K562 (cell line): ENCODE data around the gene ZACN. TPM values are rescaled to one million over a fixed set of nuclear protein-coding genes. Genes with fewer than 3 reads are reported as not detected.

Experiments
- ATAC-seq: fragments of 200-7000 bp; cut with Tn5 transposase; 3 replicates; pipeline ENCODE4 v1.9.1; 2020; ENCODE audit warnings: moderate library complexity
- BruUV-seq: library from RNA; stranded (reverse); fragments of 400-500 nt; replicated peaks from 2 replicates; lab custom pipeline; 2021; lab: Mats Ljungman, UMichigan
- CTCF ChIA-PET: fragments of 300-600 bp; formaldehyde crosslinking; extraction: SDS; loops from one replicate; lab custom pipeline; 2021; ENCODE audit warnings: low intra/inter-chr PET ratio; lab: Yijun Ruan, JAX
- POLR2A ChIA-PET: fragments of 300-600, 350-650 bp; sonication (Branson Sonifier 250); formaldehyde crosslinking; extraction: SDS; loops from one replicate; lab custom pipeline; 2021; ENCODE audit warnings: antibody characterized with exemption, inconsistent platforms; lab: Yijun Ruan, JAX
- DNase-seq, 4 experiments: peaks; one replicate each; pipeline versions ENCODE4 v3.0.0 to v3.0.0-alpha.2; 2011 to 2018; ENCODE audit warnings: low spot score in 3 of 4, mixed read lengths in 3 of 4; ENCODE audit errors: extremely low read depth in 1 of 4
- FAIRE-seq: peaks from 2 replicates; lab custom pipeline; 2011; peaks lifted over from hg19 to GRCh38; lab: Jason Lieb, UNC
- H2AFZ ChIP-seq: 2 replicates; pipeline ENCODE4 v1.6.0; 2011; ENCODE audit warnings: low read depth, low read length, control low read depth, inconsistent platforms
- H3K27ac ChIP-seq: fragments of 200-600 bp; 3 replicates; pipeline ENCODE4 v1.8.0; 2011; ENCODE audit warnings: low read depth, mild to moderate bottlenecking, control low read depth, inconsistent platforms, low read length, moderate library complexity, mixed read lengths; ENCODE audit errors: extremely low read depth
- H3K27me3 ChIP-seq, 2 experiments: fragments of 300-600 bp in 1 of 2; 2 replicates in 1 of 2; 3 replicates in 1 of 2; pipeline versions ENCODE4 v1.6.0 to v1.8.0; 2011; ENCODE audit warnings: inconsistent platforms in 2 of 2, low read length in 2 of 2, mild to moderate bottlenecking in 1 of 2, mixed read lengths in 1 of 2, moderate library complexity in 1 of 2; ENCODE audit not compliant: control insufficient read depth in 2 of 2, insufficient read depth in 2 of 2
- H3K36me3 ChIP-seq: fragments of 300-600 bp; 3 replicates; pipeline ENCODE4 v1.8.0; 2011; ENCODE audit warnings: mild to moderate bottlenecking, low read length, inconsistent platforms; ENCODE audit not compliant: control insufficient read depth, insufficient read depth
- H3K4me1 ChIP-seq, 2 experiments: fragments of 200-600 bp in 1 of 2; replicated peaks in 1 of 2; 2 replicates in 1 of 2; 3 replicates in 1 of 2; pipeline versions ENCODE4 v1.5.1 to v1.8.0; 2011; ENCODE audit warnings: inconsistent platforms in 2 of 2, low read length in 2 of 2, mild to moderate bottlenecking in 1 of 2, mixed read lengths in 1 of 2, moderate library complexity in 1 of 2; ENCODE audit not compliant: control insufficient read depth in 2 of 2, insufficient read depth in 2 of 2
- H3K4me2 ChIP-seq: 2 replicates; pipeline ENCODE4 v1.6.1; 2011; ENCODE audit warnings: low read length, control low read depth, inconsistent platforms, mixed read lengths; ENCODE audit not compliant: insufficient read depth
- H3K4me3 ChIP-seq: fragments of 200-600 bp; sonication (generic), shearing (Covaris generic); 2 replicates; pipeline ENCODE4 v1.5.1; 2016; ENCODE audit warnings: control low read depth, inconsistent platforms
- H3K79me2 ChIP-seq: fragments of 200-600 bp; 3 replicates; pipeline ENCODE4 v1.8.0; 2011; ENCODE audit warnings: low read length, inconsistent platforms; ENCODE audit not compliant: control insufficient read depth, insufficient read depth
- H3K9ac ChIP-seq, 2 experiments: 2 replicates each; pipeline versions ENCODE4 v1.6.0 to v1.6.1; 2011; ENCODE audit warnings: low read depth in 2 of 2, low read length in 2 of 2, control low read depth in 1 of 2, inconsistent platforms in 1 of 2, mild to moderate bottlenecking in 1 of 2, mixed read lengths in 1 of 2; ENCODE audit not compliant: insufficient read depth in 1 of 2
- H3K9me1 ChIP-seq: one replicate; pipeline ENCODE4 v1.6.0; 2011; ENCODE audit warnings: inconsistent platforms, mild to moderate bottlenecking, low read length, moderate library complexity; ENCODE audit not compliant: control insufficient read depth, insufficient read depth
- H3K9me3 ChIP-seq: replicated peaks from 2 replicates; pipeline ENCODE4 v1.5.1; 2011; ENCODE audit warnings: low read depth, low read length, inconsistent platforms; ENCODE audit not compliant: control insufficient read depth, insufficient read depth
- H4K20me1 ChIP-seq: replicated peaks from 2 replicates; pipeline ENCODE4 v1.6.1; 2011; ENCODE audit warnings: low read length, inconsistent platforms, mixed read lengths; ENCODE audit not compliant: control insufficient read depth, insufficient read depth
- NCOA6 ChIP-seq: fragments of 450-650 bp; IDR thresholded peaks from 2 replicates; pipeline ENCODE4 v1.6.1; 2017; ENCODE audit warnings: mild to moderate bottlenecking
- PTRF ChIP-seq: fragments of 450-650 bp; IDR thresholded peaks from 2 replicates; pipeline ENCODE4 v1.6.1; 2016; ENCODE audit warnings: mild to moderate bottlenecking, missing genetic modification characterization, missing compliant biosample characterization
- PTTG1 ChIP-seq: fragments of 450-650 bp; IDR thresholded peaks from 2 replicates; pipeline ENCODE4 v1.6.1; 2016; ENCODE audit warnings: low read depth, mild to moderate bottlenecking, missing genetic modification characterization, missing compliant biosample characterization
- RCOR1 ChIP-seq, 2 experiments: IDR thresholded peaks; 2 replicates each; pipeline ENCODE4 v1.6.1; 2012; ENCODE audit warnings: low read depth in 2 of 2, low read length in 2 of 2, borderline replicate concordance in 1 of 2, improper control_type of control experiment in 1 of 2
- SREBF1 ChIP-seq: fragments of 150-350 bp; IDR thresholded peaks from 2 replicates; pipeline ENCODE4 v1.6.1; 2014; ENCODE audit warnings: antibody characterized with exemption, low read depth, low read length, borderline replicate concordance
- ZNF274 ChIP-seq: IDR thresholded peaks from 2 replicates; pipeline ENCODE4 v1.6.1; 2011; ENCODE audit warnings: low read depth, mild to moderate bottlenecking, low read length, moderate library complexity, borderline replicate concordance
- ZNF316 ChIP-seq: fragments of 450-650 bp; IDR thresholded peaks from 2 replicates; pipeline ENCODE4 v1.6.1; 2016
- ZNF507 ChIP-seq: conservative IDR thresholded peaks from 2 replicates; pipeline ENCODE4 v1.6.1; 2017; ENCODE audit warnings: missing genetic modification characterization, missing compliant biosample characterization
- ZNF75A ChIP-seq: fragments of 450-650 bp; formaldehyde crosslinking; IDR thresholded peaks from 2 replicates; pipeline ENCODE4 v1.4.0; 2020; ENCODE audit warnings: mild to moderate bottlenecking
- WGBS: fragments of 100-300 bp; shearing (Covaris generic); methylation state at CpG from one replicate; pipeline ENCODE4 v1.1.6; 2016; ENCODE audit warnings: low coverage, mixed read lengths; ENCODE audit not compliant: insufficient coverage; ENCODE audit errors: missing lambda C conversion rate; 5-methylcytosine and 5-hydroxymethylcytosine counted together
- in situ Hi-C: fragments of 300-500 bp; cut with MboI; formaldehyde crosslinking; loops from 4 replicates; pipeline ENCODE4 v1.15.0; 2018; ENCODE audit warnings: inconsistent platforms, mixed read lengths
- intact Hi-C: fragments of 100-400 bp; cut with micrococcal nuclease; formaldehyde crosslinking; loops from 2 replicates; pipeline ENCODE4 v1.14.2; 2022
- polyA plus RNA-seq, 8 experiments: library from polyadenylated mRNA; depleted of rRNA in 4 of 8; stranded (reverse) in 5 of 8; unstranded in 3 of 8; fragments of >200 nt; fragmentation: Nextera tagmentation in 2 of 8; fragmentation: Illumina TruSeq in 1 of 8; extraction: Ambion mirVana in 2 of 8; extraction: Trizol in 1 of 8; gene quantifications; 2 replicates each; pipeline versions ENCODE4 v1.2.1 to v1.2.3, GENCODE V29; 2011 to 2014; ENCODE audit warnings: inconsistent platforms in 1 of 8, missing spikeins in 1 of 8
- total RNA-seq, 7 experiments: library from RNA; depleted of rRNA in 6 of 7; stranded (reverse); fragments of >200 nt in 6 of 7; fragmentation: Illumina TruSeq in 2 of 7; extraction: Trizol in 2 of 7; gene quantifications; 2 replicates each; pipeline versions ENCODE4 v1.2.1 to v1.2.3, GENCODE V29; 2011 to 2021; ENCODE audit warnings: low replicate concordance in 1 of 7
- TF ChIP-seq, protein P1 (sequence below): sonication (generic); formaldehyde crosslinking; IDR thresholded peaks from 2 replicates; pipeline ENCODE4 v1.8.0; 2022; ENCODE audit warnings: mild to moderate bottlenecking, missing genetic modification reagents
- TF ChIP-seq, protein P2 (sequence below): fragments of 250-450 bp; sonication (Bioruptor Pico); IDR thresholded peaks from 2 replicates; pipeline ENCODE4 v1.8.0; 2021; ENCODE audit warnings: mild to moderate bottlenecking, moderate library complexity
- TF ChIP-seq, protein P3 (sequence below), 2 experiments: IDR thresholded peaks; 2 replicates each; pipeline ENCODE4 v1.6.1; 2012; ENCODE audit warnings: improper control_type of control experiment in 2 of 2, low read depth in 2 of 2, low read length in 2 of 2, borderline replicate concordance in 1 of 2

ZACN gene
- total and polyA plus RNA-seq, 9 of the 15 experiments (the other 6 are each of a cell fraction or from before 2014, with no cell fraction given) = 0.07 TPM; not detected in 8

DNA sequence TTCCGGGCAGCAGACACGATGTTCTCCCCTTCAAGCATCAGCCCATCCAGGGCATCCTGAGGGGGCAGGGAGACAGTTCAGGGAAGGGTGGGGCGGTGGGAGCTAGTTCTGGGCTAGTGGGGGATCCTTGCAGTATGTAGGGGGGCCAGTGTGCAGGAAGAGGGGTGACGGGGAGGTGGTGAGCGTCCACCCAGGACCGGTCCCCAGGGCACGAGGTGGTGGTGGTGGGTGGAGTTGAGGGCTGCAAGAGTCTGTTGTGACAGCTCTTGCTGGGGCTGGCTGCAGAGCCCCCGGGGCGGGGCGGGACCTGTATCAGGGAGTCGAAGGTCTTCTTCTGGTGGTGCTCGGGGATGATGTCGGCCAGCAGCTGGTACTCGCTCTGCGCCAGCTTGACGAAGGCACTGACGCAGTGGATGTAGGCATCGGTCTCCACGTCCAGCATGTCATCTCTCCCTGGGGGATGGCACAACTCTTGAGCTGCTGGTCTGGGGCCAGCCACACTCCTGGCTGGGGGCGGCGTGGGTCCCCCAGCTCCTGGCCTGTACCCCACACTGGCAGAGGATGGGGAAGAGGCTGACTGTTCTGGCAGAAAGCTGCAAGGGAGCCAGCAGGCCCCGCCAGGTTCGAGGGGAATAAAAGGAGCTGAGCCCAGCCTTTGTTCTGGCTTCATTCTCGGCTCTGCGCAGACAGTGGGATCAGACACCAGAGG lies 10.0 kb downstream of the ZACN start:
- 93% methylated on average over 21 of the region's 25 CpGs for WGBS
- no peaks in the 10 kb centered on the region for H3K79me2 ChIP-seq
- no peak overlapping the region for H3K4me3 ChIP-seq
- H4K20me1 ChIP-seq = 0 out of 2 replicates have a peak, but pooled peaks cover 4% of the 10 kb centered on the region
- FAIRE-seq = no peak
- DNase-seq = no peak
- no peaks in the 10 kb centered on the region for H3K9me3 ChIP-seq
- H3K27me3 ChIP-seq = no peaks in the 10 kb centered on the region
- H3K27ac ChIP-seq = no peak overlapping the region
- ATAC-seq = no peak
- H2AFZ ChIP-seq = no peak overlapping the region
- no peak overlapping the region; a peak in 1 of 4 replicates for H3K9ac ChIP-seq
- H3K9me1 ChIP-seq = no peaks in the 10 kb centered on the region
- in situ Hi-C loops = no loop called here
- POLR2A ChIA-PET = interaction anchor here (0.6 to 0.9 kb wide), 3 partner anchors 10 to 52 kb away, joined by 3 read pairs; partner anchors contain the start of genes FOXJ1, SRP68 and ZACN
- BruUV-seq = no TSS peak
- intact Hi-C loops = no loop called here
- H3K36me3 ChIP-seq = peaks cover 84% of the 10 kb centered on the region; the same call in 2 of the 3 replicates
- CTCF ChIA-PET = no interaction called here
- H3K4me1 ChIP-seq = peaks cover 0 to 8% of the 10 kb centered on the region in 2 experiments; a peak in 1 of 5 replicates
- no peak overlapping the region for H3K4me2 ChIP-seq
- TF ChIP-seq, protein P1, sequence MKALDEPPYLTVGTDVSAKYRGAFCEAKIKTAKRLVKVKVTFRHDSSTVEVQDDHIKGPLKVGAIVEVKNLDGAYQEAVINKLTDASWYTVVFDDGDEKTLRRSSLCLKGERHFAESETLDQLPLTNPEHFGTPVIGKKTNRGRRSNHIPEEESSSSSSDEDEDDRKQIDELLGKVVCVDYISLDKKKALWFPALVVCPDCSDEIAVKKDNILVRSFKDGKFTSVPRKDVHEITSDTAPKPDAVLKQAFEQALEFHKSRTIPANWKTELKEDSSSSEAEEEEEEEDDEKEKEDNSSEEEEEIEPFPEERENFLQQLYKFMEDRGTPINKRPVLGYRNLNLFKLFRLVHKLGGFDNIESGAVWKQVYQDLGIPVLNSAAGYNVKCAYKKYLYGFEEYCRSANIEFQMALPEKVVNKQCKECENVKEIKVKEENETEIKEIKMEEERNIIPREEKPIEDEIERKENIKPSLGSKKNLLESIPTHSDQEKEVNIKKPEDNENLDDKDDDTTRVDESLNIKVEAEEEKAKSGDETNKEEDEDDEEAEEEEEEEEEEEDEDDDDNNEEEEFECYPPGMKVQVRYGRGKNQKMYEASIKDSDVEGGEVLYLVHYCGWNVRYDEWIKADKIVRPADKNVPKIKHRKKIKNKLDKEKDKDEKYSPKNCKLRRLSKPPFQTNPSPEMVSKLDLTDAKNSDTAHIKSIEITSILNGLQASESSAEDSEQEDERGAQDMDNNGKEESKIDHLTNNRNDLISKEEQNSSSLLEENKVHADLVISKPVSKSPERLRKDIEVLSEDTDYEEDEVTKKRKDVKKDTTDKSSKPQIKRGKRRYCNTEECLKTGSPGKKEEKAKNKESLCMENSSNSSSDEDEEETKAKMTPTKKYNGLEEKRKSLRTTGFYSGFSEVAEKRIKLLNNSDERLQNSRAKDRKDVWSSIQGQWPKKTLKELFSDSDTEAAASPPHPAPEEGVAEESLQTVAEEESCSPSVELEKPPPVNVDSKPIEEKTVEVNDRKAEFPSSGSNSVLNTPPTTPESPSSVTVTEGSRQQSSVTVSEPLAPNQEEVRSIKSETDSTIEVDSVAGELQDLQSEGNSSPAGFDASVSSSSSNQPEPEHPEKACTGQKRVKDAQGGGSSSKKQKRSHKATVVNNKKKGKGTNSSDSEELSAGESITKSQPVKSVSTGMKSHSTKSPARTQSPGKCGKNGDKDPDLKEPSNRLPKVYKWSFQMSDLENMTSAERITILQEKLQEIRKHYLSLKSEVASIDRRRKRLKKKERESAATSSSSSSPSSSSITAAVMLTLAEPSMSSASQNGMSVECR (CRISPR knock-in tag) = no peak
- TF ChIP-seq ZNF316 (no peak), ZNF274 (no peak), RCOR1 (IDR thresholded peaks at IDR 0.05; ENCODE audit: borderline replicate concordance in 1 of 2, low read depth in 2 of 2, low read length in 2 of 2) (no peak), ZNF507 (tag) (no peak), PTTG1 (no peak), SREBF1 (no peak), ZNF75A (CRISPR knock-in tag) (no peak), NCOA6 (no peak), PTRF (tag) (no peak)
- TF ChIP-seq, protein P2, sequence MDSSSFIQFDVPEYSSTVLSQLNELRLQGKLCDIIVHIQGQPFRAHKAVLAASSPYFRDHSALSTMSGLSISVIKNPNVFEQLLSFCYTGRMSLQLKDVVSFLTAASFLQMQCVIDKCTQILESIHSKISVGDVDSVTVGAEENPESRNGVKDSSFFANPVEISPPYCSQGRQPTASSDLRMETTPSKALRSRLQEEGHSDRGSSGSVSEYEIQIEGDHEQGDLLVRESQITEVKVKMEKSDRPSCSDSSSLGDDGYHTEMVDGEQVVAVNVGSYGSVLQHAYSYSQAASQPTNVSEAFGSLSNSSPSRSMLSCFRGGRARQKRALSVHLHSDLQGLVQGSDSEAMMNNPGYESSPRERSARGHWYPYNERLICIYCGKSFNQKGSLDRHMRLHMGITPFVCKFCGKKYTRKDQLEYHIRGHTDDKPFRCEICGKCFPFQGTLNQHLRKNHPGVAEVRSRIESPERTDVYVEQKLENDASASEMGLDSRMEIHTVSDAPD (CRISPR knock-in tag) = no peak
- TF ChIP-seq, protein P3, sequence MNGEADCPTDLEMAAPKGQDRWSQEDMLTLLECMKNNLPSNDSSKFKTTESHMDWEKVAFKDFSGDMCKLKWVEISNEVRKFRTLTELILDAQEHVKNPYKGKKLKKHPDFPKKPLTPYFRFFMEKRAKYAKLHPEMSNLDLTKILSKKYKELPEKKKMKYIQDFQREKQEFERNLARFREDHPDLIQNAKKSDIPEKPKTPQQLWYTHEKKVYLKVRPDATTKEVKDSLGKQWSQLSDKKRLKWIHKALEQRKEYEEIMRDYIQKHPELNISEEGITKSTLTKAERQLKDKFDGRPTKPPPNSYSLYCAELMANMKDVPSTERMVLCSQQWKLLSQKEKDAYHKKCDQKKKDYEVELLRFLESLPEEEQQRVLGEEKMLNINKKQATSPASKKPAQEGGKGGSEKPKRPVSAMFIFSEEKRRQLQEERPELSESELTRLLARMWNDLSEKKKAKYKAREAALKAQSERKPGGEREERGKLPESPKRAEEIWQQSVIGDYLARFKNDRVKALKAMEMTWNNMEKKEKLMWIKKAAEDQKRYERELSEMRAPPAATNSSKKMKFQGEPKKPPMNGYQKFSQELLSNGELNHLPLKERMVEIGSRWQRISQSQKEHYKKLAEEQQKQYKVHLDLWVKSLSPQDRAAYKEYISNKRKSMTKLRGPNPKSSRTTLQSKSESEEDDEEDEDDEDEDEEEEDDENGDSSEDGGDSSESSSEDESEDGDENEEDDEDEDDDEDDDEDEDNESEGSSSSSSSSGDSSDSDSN (IDR thresholded peaks at IDR 0.05; ENCODE audit: borderline replicate concordance in 1 of 2, low read depth in 2 of 2, low read length in 2 of 2) = no peak
